GM12801 (cell line): ENCODE results near the gene ABHD16A.

ENCODE experiments used
- TF ChIP-seq, protein P1 (sequence below): IDR thresholded peaks from one replicate; pipeline ENCODE4 v1.5.1; 2011; ENCODE audit warnings: control low read depth; ENCODE audit not compliant: insufficient read length; ENCODE audit errors: extremely low read depth

The ABHD16A gene

DNA sequence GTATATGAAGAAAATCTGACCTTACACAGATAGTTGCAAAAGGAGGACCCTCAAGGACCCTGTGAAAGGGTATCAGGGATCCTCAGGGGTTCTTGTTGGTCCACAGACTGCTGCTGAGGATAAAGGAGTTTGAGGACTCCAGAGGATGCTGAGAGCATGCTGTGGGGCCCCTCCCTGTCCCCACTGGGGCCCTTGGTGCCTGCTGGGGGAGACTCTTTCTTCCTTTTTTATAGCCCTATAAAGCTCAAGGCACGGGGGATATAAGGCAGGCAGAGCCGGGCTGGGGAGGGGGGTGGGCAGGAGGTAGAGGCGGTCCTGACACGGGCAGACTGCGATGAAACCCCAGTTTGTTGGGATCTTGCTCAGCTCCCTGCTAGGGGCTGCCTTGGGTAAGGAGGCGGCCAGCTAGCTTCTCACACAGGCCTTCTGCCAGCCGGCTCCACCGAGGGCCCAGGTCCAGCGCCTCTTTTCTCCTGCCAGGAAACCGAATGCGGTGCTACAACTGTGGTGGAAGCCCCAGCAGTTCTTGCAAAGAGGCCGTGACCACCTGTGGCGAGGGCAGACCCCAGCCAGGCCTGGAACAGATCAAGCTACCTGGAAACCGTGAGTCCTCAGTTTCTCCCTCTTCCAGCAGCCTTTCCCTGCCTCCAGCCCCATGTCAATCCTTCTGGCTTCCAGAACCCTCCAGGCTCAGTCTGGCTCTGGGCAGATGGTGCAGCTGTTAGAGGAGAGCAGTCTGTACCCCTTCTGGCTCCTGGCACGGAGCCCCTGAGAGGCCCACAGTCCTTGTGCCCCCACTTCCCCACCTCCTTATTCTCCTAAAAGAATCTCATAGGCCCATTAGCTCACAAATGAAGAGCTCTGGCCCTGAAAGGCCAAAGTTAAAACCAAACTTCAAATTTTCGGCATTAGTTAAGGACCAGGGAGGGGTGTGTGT lies 12.2 kb upstream of the ABHD16A start, which contains the start of gene LY6G6D:
TSS of gene LY6G6D (plus strand) at position 327 of the 937 bp plus-strand sequence. CDS start at position 335, 8 bp downstream.
- TF ChIP-seq, protein P1, sequence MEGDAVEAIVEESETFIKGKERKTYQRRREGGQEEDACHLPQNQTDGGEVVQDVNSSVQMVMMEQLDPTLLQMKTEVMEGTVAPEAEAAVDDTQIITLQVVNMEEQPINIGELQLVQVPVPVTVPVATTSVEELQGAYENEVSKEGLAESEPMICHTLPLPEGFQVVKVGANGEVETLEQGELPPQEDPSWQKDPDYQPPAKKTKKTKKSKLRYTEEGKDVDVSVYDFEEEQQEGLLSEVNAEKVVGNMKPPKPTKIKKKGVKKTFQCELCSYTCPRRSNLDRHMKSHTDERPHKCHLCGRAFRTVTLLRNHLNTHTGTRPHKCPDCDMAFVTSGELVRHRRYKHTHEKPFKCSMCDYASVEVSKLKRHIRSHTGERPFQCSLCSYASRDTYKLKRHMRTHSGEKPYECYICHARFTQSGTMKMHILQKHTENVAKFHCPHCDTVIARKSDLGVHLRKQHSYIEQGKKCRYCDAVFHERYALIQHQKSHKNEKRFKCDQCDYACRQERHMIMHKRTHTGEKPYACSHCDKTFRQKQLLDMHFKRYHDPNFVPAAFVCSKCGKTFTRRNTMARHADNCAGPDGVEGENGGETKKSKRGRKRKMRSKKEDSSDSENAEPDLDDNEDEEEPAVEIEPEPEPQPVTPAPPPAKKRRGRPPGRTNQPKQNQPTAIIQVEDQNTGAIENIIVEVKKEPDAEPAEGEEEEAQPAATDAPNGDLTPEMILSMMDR, result no peak

DNA sequence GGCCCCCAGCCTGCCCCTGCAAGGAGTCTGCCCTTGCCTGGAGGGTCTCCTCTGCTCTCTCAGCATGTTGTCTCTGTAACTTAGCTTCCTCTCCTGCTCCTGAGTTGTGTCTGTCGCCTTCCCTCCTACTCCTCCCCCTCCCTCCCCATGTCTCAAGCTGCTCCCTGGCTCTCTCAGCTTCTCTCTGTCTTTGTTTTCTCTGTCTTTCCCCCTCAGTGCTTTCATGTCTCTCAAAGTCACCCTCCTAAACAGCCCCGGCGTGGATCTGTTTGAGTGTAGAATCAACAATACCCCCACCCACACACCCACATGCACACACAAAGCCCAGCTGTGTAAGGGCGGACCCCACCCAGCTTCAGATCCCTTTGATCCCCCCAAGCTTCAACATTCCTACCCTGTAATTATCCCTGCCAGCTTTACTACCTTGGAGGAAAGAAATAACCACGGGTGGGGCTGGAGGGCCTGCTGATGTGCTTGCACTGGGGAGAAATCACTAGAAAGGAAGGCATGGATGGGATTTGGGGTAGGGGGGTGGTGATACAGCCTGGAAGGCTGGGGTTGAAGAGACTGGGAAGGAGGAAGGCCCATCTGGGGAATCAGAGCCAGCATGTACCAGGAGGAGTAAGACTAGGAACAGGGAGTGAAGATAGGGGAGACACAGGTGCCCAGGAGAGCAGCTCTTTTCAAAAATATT lies 11.0 kb upstream of the ABHD16A start:
- TF ChIP-seq, protein P1, result no peak

DNA sequence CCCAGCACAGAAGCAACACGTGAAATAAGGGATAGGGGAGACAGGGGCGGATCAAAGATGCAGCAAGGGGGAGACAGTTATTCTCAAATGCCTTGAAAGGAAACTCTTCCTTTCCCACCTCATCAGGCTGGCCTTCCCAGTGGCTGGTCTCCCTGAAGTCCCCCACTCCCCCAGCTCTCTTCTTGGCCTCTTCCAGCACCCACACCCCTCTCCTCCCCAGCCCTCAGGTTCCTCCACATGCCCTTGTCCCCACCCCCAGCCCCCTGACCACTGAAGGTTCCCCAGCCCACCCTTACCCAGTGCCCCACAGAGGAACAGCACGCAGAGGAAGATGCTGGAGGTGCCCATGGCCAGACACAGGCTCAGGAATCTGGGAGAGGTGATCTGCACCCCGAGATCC lies 10.3 kb upstream of the ABHD16A start:
- TF ChIP-seq, protein P1, result no peak

DNA sequence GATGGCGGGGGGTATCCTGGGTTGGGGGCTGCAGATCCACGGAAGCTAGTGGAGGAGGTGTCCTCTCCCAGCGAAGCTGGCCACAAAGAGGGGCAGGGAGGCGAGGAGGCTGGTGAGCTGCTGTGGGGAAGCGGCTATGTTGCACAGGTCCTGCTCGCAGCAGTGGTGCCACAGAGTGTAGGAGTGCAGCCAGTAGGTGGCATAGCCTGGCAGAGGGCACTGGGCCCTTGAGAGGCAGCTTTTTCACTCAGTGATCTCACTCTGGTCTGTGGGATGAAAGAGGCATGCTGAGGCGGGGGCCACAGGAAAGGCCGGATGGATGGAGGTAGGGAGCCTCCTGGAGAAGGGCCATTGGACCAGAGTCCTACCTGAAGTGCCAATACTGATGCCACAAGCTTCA lies 9.2 kb upstream of the ABHD16A start:
- TF ChIP-seq, protein P1, result no peak

DNA sequence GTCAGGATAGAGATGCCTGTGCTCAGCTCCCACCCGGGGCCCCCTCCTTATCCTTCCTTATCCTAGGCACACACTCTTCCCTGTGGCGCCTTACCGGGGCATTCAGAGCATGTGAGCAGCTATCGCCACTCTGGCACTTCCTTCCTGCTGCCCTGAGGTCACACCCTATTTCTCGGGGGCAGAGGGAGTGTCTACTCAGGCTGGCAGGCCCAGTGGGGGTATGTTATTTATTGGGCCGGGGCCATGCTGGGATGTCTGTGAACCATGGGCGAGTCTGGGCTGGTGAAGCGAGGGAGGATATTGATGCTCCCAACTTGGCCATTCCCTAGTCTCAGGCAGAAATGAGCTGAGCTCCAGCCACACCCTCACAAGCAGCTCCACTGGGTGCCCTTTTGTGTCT lies 8.1 kb upstream of the ABHD16A start:
- TF ChIP-seq, protein P1, result no peak

DNA sequence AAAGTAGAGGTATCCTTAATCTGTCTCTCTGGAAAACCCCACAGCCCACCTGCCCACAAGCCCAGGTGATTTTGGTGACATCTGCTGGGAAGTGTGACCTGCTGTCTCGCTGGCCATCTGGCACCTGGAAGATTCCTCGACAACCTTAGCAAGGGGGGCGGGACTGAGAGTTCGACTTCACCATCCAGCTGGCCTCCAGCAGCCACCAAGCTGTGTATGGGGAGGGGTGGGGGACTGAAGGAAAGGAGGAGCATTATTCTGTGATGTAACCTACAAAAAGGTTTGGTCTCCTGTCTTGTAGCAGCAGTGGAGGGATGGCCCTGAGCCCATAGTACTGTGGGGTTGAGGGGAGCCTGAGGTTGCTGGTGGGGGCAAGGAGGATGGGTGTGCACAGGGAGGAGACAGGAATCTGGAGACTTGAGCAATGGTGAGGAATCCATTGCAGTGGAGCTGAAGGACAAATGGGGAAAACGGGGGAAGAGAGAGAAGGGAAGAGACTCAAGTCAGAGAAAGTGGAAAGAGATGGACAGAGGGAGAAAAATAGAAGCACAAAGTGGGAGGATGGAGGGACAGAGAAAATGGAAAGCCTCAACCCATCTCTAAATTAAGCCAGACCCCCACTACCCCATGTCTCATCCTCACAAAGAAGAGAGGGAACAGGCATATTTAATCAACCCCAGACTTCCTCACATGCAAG lies 7.5 kb upstream of the ABHD16A start:
- TF ChIP-seq, protein P1, result no peak

DNA sequence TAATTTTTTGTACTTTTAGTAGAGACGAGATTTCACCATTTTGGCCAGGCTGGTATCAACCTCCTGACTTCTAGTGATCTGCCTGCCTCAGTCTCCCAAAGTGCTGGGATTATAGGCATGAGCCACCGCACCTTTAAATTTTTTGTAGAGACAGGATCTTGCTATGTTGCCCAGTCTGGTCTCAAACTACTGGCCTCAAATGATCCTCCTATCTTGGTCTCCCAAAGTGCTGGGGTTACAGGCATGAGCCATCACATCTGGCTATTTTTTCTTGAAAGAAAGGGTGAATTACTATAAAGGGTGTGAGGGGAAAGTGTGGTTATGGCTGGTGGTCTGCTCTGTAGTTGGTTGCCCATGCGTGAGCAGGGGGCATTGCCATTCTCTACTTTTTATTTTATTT lies 5.1 kb upstream of the ABHD16A start:
- TF ChIP-seq, protein P1, result no peak
